Stimulated activated CD8-positive, alpha-beta memory T cell treated with anti-CD3 and anti-CD28 coated beads, Interleukin-15, amount 100 ng/mL, for 24 hours (primary cell): ENCODE measurements around the gene RFPL2.

ENCODE experiments used
- DNase-seq: peaks from one replicate; pipeline ENCODE4 v3.0.0-alpha.2; 2020; ENCODE audit warnings: low read depth

Gene RFPL2

DNA sequence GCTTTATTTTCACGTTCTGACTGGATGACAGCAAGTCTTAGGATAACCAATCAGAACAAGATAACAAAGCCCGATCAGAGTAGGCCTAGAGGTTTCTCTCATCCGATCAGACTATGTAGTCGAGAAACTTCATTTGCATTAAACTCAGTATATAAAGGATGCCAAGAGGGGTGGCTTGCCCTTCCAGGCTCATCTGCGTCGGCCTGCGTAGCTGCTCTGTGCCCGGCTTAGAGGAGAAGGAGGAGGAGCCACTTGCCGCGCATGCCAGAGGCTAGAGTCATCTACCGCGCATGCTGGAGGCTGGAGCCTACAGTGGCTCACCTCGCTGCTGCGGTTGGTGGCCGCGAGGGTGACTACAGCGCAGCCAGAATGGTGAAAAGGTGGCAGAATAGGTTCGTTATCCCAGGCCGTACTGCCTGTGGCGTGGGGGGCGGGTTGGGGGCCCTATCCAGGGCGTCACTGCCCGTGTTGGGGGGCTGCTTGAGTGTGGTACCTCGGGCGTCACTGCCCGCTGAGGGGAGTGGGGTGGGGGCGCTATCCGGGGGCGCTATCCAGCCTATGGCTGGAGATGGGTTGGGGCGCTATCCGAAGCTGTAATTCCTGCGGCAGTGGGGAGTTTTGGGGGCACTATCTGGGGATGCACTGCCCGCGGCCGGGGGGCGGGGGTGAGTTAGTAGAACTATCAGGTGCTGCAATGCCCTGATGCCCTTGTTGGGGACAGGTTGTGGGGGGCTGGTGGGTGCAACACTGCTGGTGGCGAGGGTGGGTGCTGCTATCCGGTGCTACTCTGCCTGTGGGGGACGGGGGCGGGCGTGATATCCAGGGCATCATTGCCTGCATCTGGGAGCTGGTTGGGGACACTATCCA, at the start of gene RFPL2:
Gene RFPL2, minus strand, starts transcription at position 218 of the 867 bp plus-strand sequence. CDS start 2,622 bp downstream, outside the sequence.
- DNase-seq: no peak

GRCh38 chr22:32249231-32249630, 44.4 kb upstream of the RFPL2 start:
- no peak for DNase-seq

- DNase-seq: no peak
These were observed 43.4 kb upstream of the RFPL2 start for GRCh38 chr22:32248276-32248675.

DNA sequence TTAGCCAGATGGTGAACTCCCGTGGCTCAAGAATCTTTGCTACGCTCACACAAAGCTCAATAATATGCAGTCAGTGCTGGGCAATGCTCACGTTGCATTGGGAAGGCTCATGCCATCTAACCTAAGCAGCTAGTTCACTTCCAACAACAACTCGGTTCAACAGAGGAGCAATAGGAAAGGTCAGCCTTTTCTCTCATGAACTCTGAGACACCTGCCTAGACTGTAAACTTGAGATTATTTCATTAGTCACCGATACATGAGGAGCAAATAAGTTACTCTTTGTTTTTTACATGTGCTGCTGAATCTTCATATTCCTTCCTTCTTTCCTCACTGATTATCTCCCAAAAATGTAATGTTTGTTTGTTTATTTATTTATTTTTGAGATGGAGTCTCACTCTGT, 41.3 kb upstream of the RFPL2 start:
- DNase-seq: no peak

DNA sequence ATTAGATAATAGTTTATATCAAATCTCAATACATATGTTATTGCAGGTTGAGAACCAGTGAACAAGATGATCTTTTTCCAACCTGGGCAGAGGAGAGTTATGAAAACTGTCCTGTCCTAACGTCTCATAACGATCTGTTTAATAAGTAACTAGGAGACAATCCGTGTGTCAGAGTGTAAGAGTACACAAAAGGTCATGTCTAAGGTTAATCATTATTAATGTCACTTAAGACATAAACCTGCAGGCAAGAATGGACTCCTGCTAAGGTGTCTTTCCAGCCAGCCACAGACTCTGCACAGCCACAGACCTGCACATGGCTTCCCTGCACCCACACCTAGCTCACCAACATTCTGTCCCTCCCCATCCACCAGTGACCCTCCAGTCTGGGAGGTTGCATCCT, 40.2 kb upstream of the RFPL2 start:
- DNase-seq: no peak

DNA sequence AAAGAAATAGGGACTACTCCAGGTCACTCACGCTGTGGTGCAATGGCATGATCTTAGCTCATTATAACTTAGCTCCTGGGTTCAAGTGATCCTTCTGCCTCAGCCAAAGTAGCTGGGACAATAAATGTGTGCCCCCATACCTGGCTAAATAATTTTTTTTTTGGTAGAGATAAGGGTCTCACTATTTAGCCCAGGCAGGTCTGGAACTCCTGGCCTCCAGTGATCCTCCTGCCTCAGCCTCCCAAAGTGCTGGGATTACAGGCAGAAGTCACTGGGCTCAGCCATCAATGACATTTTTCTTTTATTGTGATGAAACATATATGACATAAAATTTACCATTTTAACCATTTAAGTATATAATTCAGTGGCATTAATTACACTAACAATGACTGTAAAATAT, 39.7 kb upstream of the RFPL2 start:
- no peak for DNase-seq

DNA sequence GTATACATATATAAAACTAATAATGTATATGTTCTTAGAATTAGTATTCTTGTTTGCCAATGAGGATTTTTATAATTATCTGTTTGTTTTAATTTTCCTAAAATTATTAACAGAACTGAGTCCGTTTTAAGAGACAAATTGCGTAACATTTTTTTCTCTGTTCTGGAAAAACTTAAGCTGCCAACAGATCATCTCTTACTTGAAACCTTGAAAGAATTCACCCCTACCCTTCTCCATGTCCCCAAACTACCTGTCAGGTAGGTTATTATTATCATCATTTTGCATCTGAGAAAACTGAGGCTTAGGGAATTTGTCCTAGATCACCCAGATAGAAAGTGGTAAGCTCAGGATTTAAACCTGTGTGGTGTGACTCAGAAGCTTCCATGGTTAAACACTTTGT, 35.6 kb upstream of the RFPL2 start:
- DNase-seq: no peak

GRCh38 chr22:32237906-32238305, 33.0 kb upstream of the RFPL2 start:
- DNase-seq: no peak

DNA sequence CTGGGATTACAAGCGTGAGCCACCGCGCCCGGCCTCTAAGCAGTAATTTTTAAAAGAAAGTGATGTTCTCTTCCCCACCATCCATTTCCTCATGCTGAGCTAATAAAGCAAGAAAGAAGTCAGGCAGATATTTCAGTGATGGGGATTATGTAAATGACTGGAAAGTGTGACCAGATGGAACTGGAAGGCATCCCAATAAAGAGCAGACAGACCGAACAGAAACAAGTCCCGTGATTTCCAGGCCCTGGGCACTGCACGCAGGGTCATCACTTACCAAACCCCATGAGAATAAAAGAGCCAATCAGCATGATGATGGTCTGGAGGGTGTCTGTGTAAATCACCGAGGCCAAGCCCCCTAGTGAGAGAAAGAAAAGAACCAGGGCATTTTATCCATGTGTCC, 32.1 kb upstream of the RFPL2 start:
- no peak for DNase-seq

DNA sequence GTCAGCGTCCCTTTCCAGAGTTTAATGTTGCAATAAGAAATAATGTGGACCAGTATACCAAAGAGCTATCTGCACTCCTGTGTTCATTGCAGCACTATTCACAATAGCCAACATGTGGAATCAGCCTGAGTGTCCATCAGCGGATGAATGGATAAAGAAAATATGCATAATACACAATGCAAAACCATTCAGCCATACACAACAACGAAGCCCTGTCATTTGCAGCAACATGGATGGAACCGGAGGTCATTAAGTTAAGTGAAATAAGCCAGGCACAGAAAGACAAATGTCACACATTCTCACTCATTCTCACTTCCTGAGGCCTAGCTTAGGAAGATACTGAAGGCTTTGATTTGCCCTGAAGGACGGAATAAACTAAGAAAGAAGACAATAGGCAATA, 28.2 kb upstream of the RFPL2 start:
- DNase-seq: no peak

- DNase-seq: no peak
These were observed 27.4 kb upstream of the RFPL2 start for GRCh38 chr22:32232191-32232830.

DNA sequence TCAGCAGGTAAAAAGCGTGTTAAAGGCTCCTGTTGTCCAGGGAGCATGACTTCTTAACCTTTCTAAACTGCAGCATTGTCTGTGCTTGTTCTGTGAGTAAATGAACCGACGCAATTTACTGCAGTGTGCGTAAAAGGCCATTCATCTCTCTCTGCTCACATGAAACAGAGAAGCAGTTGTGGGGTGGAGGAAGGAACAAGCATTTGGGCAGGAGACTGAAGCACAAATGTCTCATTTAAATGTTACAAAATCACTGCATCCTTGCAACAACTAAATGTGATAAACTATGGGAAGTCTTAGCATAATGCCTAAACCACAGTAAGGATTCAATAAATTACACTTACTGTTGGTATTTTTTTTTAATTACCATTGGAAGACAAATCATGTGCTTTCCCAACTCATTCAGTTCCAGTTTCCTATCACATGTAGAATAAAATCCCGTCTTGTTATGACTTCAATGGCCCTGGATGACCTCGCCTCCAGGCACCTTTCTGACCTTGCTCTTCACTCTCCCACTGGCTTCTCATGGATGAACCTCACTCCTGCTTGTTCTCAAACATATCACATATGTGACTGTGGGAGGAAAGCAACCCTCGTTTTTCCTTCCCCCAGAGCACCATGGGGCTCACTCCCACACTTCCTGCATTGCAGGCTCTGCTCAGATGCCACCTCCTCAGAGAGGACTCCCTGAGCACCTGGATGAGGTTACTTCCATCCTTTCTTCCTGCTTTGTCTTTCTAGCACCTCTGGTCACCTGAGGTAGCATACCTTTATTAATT, 21.6 kb upstream of the RFPL2 start:
- no peak for DNase-seq

DNA sequence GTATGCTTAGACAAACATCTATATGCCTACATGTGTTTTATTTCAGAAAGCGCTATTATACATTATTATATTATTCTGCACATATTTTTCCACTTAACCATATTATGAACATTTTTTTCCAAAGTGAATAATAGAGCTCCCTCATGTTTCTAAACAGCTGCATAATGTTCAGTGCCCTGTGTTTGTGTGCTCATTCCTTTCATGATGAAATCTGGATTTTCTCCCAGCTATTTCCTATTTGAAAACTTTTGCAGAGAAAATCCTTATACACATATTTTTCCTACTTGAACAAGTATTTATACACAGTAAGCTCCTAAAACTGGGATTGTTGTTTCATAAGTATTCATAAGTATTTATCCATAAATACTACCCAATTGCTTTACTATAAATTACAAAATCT, 18.1 kb upstream of the RFPL2 start:
- no peak for DNase-seq

DNA sequence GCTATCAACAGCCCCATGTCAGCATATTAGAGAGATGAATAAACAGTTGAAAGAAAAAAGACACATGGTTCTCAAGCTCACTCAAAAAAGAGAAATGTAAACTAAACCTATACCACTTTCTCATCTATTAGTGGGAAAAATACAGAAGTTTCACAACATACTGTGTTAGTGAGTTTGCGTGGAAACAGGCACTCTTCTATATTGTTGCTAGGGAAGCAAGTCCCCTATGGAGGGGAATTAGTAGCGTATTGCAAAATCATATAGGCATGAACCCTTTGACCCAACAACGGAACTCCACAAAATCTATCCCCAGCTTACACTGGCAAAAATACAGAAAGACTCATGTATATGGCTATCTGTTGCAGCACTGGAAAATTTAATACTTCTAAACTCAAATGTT, 14.2 kb upstream of the RFPL2 start:
- DNase-seq: no peak

- DNase-seq: no peak
These were observed 13.6 kb upstream of the RFPL2 start for GRCh38 chr22:32218470-32218869.

DNA sequence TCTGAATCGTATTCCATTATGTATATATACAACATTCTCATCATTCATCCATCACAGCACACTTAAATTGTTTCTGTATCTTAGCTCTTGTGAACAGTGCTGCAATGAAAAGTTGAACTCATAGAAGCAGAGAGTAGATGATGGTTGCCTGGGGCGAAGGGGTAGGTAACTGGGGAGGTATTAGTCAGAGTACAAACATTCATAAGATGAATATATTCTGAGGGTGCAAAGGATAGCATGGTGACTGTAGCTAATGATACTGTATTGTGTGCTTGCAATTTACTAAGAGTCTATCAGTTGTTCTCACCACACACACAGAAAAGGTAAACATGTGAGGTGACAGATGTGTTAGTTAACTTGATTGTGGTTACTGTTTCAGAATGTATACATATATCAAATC, 12.6 kb upstream of the RFPL2 start:
- DNase-seq: no peak

GRCh38 chr22:32216911-32217310, 12.0 kb upstream of the RFPL2 start:
- no peak for DNase-seq

- no peak for DNase-seq
These were observed 6.1 kb upstream of the RFPL2 start for GRCh38 chr22:32211011-32211410.

- DNase-seq: no peak
These were observed 3.8 kb upstream of the RFPL2 start for GRCh38 chr22:32208681-32209080.

GRCh38 chr22:32207971-32208480, 3.2 kb upstream of the RFPL2 start:
- no peak for DNase-seq

- no peak for DNase-seq
These were observed 2.2 kb upstream of the RFPL2 start for GRCh38 chr22:32206774-32207758.
